Measurements from ENCODE around the gene ADAM33. TPM values are rescaled to one million over a fixed set of nuclear protein-coding genes. Genes with fewer than 3 reads are reported as not detected.

Gene ADAM33, protein sequence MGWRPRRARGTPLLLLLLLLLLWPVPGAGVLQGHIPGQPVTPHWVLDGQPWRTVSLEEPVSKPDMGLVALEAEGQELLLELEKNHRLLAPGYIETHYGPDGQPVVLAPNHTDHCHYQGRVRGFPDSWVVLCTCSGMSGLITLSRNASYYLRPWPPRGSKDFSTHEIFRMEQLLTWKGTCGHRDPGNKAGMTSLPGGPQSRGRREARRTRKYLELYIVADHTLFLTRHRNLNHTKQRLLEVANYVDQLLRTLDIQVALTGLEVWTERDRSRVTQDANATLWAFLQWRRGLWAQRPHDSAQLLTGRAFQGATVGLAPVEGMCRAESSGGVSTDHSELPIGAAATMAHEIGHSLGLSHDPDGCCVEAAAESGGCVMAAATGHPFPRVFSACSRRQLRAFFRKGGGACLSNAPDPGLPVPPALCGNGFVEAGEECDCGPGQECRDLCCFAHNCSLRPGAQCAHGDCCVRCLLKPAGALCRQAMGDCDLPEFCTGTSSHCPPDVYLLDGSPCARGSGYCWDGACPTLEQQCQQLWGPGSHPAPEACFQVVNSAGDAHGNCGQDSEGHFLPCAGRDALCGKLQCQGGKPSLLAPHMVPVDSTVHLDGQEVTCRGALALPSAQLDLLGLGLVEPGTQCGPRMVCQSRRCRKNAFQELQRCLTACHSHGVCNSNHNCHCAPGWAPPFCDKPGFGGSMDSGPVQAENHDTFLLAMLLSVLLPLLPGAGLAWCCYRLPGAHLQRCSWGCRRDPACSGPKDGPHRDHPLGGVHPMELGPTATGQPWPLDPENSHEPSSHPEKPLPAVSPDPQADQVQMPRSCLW
- polyA plus RNA-seq (ENCODE audit: insufficient read length in 4 of 4), result 10 to 100 TPM in 2 of 4 donors, 1 to 10 TPM in 2; 6.1 to 15.0 (median 9.8) TPM

DNA sequence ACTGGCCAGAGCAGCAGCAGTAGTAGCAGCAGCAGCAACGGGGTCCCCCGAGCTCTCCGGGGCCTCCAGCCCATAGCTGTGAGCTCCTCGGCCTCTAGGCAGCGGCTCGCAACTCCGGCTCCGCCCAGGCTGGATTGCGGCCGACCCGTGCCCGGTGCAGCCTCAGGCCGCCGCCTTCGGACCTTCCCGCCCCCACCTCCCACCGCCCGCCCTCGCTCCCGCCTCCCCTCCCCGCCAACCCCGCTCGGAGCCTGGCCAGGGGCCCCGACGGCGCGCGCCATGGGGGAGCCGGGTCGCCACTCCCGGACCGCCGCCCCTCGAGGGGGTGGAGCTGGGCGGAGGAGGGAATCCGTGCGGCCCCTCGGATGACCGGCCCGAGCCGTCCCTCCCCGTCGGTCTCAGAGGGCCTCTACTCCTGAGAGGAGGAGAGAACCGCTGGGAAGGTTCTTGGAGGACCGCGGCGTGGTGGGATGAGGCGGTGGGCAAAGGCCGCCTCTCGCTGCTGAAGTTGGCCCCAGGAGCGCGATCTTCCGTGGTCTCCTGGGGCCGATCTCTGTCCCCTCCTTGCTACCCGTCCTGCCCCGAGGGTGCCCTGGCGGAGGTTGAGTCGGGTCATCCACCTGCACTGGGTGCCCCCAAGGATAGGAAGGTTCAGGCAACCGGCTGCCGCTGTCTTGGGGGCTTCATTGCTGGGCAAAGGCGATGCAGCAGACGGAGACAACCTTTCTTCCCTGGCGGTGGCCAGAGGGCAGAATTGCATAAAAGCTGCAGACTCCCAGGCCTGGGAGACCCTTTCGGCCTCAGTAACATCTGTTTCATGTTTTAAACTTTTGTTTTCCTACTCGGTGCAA is at the start of gene ADAM33:
TSS of gene ADAM33 (minus strand) at position 80 of the 851 bp plus-strand sequence. CDS start at position 74, 6 bp downstream.
- DNase-seq (ENCODE audit: low read depth in 4 of 4, low spot score in 2 of 4), result no peak

DNA sequence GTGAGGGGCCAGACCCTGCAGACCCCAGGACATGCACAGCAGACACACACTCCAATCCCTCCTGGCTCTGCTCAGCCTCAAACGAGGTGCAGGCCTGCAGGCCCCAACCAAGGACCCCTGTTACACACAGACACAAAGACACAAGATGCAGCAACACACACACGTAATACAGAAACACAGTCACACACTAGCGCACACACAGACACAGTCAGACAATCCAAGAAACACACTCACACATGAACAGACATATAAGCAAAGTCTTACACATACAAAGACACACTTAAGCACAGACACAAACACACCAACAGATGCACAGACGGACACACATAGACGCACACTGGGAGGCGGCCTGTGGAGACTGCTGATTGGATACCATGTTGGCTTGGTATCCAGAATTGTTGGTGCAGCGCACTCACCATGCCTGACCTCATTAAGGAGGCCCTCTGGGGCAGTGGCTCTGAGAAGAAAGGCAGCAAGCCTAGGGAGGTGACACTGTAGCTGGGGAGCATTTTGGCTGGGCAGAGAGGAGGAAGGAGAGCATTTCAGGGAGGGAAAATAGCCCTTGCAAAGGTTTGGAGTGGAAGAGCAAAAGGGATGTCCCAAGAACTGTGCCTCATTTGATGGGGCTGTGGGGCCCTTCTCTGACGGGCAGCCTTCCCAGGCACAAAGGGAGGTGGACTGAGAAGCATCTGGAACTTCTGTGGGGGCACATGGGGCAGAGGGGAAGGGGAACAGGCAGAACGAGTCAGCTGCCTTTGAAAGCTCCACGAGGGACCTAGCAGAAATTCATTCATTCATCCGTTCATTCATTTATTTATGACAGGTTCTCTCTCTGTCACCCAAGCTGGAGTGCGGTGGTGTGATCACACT is 49.2 kb upstream of the ADAM33 start:
- no peak for DNase-seq (ENCODE audit: low read depth in 4 of 4, low spot score in 2 of 4)

DNA sequence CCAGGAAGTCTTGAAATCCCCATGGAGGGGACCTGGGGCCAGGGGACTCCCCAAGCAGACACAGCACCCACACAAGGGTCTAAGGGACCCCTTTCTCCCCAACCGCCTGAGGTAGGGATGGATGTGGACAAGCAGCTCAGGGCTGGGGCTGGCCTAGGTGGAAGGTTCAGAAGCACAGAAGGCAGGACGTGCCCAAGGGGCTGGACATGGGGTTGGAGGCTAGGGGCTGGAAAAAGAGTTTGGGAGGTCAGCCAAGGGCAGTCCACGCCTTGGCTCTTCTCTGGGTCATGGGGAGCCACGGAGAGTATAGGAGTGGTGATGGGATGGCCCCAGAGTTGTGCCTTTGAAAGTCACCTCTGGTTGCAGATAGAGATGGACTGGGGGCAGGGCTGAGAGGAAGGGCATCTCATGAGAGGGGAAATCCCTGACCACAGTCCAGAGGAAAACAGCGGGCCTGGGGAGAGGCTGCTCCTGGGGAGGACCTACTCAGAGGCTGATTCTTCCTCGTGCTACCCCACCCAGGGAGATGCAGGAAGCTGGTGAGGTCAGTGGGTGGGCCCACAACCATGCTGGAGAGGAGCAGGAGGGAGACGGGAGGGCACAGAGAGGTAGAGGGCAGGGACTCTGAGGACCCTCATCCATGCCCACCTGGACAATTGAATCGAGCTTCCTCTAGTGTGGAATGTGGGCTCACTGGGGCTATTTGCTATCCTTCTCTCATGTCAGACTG is 48.2 kb upstream of the ADAM33 start:
- DNase-seq (ENCODE audit: low read depth in 4 of 4, low spot score in 2 of 4), result no peak

DNA sequence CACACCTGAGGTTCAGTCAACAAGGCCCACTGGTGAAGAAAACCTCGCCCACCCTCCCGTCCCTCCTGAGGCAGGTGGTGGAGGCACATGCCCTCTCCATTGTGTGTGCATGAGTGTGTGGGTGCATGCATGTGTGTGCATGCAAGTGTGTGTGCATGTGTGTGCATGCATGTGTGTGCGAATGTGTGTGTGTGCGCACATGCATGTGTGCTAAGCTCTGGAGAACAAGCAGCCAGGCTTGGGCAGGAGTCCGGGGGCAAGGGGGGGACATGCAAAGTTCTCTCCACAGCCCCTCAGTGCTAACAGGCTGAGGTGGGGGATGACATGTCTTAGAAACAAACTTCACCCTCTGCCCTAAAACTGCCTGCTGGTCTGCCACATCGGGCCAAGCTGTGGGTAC is 47.6 kb upstream of the ADAM33 start:
- DNase-seq (ENCODE audit: low read depth in 4 of 4, low spot score in 2 of 4), result no peak

DNA sequence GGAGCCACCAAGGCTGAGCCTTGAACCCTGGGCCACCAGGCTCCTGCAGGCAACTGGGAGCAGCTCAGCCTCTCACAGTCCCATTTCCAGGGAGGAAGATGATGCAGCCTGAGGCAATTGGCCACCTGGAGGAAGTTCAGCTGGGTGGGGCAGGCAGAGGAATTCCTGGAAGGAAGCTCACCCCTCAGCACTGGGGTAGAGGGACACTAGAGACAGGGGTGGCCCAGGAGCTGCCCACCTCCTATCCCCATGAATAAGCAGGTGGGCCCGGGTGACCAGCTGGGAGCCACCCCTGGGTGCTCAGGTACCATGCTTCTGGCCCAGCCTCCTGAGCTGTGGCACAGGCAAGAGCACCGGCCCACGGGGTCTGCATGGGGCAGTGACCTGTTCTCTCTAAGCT is 47.1 kb upstream of the ADAM33 start:
- no peak for DNase-seq (ENCODE audit: low read depth in 4 of 4, low spot score in 2 of 4)

DNA sequence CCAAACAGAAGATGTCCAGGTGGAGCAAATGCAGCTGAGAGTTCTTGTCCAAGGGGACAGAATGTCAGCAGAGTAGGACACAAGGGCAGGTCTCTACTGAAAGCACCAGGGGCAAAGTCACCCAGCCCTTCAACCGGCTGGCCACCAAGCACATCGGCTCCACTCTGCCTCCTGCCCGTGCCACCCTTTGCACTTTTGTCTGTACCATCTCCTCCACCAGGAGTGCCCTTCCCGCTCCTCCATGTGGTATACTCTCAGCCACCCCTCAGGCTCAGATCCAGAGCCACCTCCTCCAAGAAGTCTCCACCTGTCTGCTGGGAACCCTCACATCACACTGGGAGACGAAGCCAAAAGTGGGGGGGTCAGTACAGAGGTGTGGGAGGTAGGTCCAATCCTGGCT is 46.5 kb upstream of the ADAM33 start:
- DNase-seq (ENCODE audit: low read depth in 4 of 4, low spot score in 2 of 4), result no peak

DNA sequence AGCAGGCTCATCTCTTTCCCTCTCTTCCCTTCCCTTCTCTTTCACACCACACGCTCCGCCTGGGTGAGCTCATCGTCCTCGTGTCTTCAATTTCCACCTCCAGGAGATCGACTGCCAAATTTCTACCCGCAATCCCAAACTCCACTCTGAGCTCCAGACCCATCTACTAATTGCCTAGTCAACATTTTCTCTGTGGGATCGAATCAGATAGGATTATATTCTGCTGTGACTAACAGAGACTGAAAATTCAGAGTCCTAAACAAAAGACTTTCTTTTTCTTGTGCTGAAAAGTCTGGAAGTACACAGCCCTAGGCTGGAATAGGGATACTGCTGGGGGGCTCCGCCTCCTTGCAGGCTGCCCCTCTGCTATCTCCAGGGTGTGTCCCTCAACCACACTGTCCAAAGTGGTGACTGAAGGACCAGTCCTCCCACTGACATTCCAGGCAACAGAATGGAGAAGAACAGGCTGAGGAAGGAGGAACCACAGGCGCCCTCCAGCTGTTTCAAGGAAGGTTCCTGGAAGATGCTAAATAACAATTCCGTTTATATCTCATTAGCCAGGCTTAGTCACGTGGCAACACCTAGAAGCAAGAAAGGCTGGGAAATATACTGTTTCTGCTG is 45.7 kb upstream of the ADAM33 start:
- DNase-seq (ENCODE audit: low read depth in 4 of 4, low spot score in 2 of 4), result no peak

DNA sequence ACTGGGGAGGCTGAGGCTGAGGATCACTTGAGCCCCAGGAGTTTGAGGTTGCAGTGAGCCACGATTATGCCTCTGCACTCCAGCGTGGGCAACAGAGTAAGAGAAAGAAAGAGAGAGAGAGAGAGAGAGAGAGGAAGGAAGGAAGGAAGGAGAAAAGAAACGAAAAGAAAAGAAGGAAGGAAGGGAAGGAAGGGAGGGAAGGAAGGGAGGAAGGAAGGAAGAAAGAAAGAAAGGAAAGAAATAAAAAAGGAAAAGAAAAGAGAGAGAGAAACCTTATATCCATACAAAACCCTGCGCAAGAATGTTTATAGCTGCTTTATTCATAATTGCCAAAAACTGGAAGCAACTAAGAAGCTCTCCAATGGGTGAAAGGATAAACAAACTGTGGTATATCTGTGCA is 42.5 kb upstream of the ADAM33 start:
- no peak for DNase-seq (ENCODE audit: low read depth in 4 of 4, low spot score in 2 of 4)

DNA sequence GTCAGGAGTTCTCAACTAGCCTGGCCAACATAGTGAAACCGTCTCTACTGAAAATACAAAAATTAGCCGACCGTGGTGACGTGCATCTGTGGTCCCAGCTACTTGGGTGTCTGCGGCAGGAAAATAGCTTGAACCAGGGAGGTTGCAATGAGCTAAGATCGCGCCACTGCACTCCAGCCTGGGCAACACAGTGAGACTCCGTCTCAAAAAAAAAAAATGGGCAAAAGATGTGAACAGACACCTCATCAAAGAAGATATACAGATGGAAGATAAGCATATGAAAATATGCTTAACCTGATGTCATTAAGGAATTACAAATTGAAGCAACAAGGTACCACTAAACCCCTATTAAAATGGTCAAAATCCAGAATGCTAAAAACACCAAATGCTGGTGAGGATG is 41.5 kb upstream of the ADAM33 start:
- no peak for DNase-seq (ENCODE audit: low read depth in 4 of 4, low spot score in 2 of 4)

DNA sequence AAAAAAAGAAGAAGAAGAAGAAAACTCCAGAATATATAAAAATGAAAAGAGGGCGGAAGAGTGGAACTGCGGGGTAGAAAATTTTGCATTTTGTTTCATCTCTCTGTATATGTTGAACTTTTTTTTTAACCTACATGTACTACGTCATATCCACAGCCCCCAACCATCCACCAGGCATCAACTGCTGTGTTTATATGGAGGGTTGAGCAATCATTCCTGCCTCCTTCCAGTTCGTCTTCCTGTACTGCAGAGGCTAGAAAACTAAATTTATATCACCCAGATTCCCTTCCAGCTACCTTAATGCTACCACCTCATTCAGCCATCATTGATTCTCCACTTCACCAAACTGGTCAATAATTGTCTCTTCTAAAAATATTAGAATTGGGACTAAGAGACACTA is 40.1 kb upstream of the ADAM33 start:
- DNase-seq (ENCODE audit: low read depth in 4 of 4, low spot score in 2 of 4), result no peak

DNA sequence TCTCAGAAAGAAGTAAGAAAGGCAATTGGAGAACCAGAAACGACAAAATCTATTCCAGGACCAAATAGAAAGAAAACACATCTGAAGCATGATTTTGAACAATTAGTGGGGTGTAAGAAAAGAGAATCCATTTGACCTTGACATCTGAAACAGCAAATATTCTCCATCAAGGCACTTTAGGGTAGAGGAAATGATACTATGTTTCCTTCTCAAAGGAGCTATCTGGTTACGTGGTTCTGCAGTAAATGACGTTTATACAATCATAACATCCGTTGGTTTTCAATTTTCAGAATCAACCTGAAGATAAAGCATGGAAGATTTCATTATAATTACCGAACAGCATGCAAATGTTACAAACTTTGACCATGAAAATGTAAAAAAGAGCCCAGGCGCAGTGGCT is 38.8 kb upstream of the ADAM33 start:
- no peak for DNase-seq (ENCODE audit: low read depth in 4 of 4, low spot score in 2 of 4)

DNA sequence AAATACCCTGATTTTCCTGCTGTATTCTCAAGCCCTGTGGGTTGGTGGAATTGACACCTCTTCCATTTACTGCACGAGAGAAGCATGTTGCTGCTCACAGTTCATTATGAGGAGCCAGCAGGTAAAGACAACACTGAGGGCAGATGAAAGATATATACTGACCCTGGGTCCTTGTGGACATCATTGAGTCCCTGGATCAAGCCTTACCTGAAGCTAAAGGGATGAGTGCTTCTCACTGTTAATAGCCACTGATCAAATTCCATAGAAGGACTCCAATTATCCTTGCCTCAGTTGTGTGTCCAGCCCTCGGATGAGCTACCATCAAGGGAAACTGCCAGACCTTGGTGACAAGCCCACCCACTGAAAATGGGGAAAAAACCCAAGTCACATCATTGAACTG is 38.3 kb upstream of the ADAM33 start:
- no peak for DNase-seq (ENCODE audit: low read depth in 4 of 4, low spot score in 2 of 4)

DNA sequence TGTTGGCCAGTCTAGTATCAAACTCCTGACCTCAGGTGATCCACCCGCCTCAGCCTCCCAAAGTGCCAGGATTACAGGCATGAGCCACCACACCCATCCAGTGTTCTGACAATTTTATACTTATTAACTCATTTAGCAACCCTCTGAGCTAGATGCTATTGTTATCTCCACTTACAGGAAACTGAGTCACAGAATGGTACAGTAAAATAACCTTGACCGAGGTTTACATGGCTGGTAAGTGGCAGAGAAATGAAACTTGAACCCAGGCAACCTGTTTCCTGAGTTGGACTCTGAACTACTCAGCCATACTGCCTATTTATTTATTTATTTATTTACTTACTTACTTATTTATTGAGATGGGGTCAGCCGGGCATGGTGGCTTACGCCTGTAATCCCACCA is 37.2 kb upstream of the ADAM33 start:
- no peak for DNase-seq (ENCODE audit: low read depth in 4 of 4, low spot score in 2 of 4)

DNA sequence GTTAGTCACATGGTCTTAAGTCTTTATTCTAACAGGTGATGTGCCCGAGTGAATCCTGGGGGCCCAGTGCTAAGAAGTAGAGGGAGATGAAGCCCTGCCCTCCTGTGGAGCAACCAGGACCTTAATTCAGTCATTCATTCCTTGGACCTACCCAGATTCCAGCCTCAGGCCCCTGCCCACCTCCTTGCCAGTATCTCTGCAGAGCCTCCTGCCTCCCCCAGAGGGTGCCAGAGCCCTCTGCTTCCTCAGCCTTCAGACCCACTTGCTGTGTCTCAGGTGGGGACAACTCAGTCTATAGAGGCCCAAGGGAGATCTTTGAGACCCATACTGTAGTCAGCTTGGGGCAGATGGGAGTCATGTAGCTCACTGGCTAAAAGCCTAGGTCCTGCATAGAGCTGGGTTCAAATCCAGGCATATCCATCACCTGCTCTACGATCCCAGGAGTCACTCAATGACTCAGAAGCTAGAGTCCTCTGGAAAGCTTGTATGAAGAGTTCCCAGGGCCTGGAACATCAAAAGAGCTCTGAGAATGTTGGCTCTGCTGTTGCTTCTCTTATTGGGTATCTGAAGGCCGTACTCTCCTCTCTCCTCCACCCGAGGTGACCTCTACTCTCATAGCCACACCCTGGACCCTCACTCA is 34.5 kb upstream of the ADAM33 start:
- peak in 1 of 4 donors; percentile 51 for DNase-seq (ENCODE audit: low read depth in 4 of 4, low spot score in 2 of 4)

DNA sequence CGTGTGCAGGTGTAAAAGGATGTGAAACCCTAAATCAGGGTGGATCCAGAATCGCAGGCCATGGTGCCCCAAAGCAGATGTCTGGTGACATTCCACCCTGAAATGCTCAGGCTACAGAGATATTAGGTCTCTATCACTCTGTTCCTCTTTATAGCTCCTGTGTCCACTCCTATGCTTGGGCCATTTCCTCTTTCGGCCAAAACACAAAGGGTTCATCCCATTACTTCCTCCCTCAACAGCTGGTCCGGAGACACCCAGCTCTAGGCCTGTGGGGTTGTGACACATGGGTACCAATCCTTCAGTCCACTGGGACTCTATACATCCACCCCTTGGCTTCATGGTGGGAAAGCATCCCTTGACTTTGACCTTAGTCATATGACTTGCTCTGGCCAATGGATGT is 32.3 kb upstream of the ADAM33 start:
- no peak for DNase-seq (ENCODE audit: low read depth in 4 of 4, low spot score in 2 of 4)

DNA sequence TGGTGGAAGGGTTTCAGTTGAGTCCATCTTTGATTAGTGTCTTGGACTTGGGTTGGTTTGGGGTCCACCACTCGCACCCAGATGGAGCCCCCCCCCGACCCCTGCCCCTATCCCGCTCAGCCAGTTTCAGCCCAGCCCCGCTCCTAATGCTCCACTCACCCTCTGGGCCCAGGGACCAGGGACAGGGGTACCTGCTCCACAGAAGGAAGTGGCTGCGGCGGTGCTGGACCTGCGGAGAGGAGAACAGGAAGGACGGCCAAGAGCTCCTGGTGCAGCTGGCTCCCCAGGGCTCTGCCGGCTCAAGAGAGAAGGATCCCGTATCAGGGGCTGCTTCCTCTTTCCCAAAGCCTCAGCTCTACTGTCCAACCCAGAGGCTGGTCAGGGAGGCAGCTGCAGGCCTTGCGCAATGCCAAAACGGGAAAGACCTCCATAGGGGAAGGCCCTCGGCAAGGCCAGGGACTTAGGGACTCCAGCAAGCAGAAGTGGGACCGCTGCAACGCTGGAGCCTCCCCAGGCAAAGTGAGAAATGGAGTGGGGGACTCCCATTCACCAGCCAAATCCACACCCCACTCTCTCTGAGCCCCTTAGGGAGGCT is 30.6 kb upstream of the ADAM33 start, which contains the start of gene SIGLEC1:
TSS of gene SIGLEC1 (minus strand) at position 322 of the 595 bp plus-strand sequence. CDS start 5,472 bp downstream, outside the sequence.
- no peak for DNase-seq (ENCODE audit: low read depth in 4 of 4, low spot score in 2 of 4)

DNA sequence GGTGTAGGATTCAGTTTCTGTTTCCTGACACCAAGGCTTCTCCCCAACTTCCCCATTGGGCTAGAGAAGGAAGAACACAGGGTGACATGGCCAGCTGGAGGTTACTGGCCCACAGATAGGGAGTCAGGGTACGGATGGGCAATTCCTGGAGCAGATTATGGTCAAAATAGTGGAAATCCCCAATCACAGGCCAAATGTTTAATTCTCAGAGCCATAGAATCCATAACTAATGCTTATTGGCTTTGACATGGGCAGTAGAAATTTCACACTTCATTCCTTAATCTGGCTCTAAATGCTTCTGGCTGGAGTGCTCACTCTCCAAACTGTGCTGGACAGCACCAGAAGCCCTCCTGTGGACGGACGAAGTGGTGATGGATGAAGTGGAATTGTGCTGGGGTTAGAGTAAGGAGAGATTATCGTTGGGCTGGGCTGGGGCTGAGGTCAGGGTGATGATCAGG is 29.7 kb upstream of the ADAM33 start:
- DNase-seq (ENCODE audit: low read depth in 4 of 4, low spot score in 2 of 4), result no peak
